RKO (cell line): Measurements from ENCODE around the gene MNDA.
"Not testable (repeated sequence)": the region's sequence is repeated elsewhere in the genome, so short reads cannot be mapped to it uniquely, and the experiment has no call there.

Experiments used
- DNase-seq: peaks from one replicate; pipeline ENCODE4 v3.0.0-alpha.2; 2016; ENCODE audit warnings: low spot score

MNDA gene

DNA sequence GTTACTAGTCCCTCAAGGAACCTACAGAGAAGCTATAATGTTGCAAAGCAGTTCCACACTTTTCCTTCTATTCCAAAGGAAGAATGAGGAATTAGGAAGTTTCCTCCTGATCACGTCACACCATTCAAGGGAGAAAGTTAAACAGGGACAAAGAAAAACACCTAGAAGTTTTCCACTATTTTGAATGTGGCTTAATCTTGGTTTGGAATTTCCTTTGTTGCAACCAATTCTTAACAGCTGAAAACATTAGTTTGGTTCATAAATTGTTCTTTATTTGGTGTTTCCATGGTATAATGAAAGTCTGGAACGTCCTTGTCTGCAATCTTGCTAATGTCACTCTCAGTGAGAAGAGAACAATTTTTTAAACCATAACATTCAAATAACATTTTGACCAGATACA, 8.4 kb downstream of the MNDA start:
- DNase-seq = no peak

DNA sequence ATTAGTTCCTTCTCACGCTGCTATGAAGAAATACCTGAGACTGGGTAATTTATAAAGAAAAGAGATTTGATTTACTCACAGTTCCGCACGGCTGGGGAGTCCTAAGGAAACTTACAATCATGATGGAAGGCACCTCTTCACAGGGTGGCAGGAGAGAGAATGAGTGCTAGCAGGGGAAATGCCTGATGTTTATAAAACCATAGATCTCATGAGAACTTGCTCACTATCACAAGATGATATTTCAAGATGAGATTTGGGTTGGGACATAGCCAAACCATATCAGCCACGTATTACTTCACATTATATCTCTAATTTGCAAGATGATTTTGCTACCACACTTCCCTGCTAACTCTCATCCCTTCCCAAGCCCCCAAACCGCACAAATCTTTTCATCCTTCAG, 9.1 kb downstream of the MNDA start:
- DNase-seq = no peak

- no peak for DNase-seq
Observed at GRCh38 chr1:158864595-158864994, 33.4 kb downstream of the MNDA start.

DNA sequence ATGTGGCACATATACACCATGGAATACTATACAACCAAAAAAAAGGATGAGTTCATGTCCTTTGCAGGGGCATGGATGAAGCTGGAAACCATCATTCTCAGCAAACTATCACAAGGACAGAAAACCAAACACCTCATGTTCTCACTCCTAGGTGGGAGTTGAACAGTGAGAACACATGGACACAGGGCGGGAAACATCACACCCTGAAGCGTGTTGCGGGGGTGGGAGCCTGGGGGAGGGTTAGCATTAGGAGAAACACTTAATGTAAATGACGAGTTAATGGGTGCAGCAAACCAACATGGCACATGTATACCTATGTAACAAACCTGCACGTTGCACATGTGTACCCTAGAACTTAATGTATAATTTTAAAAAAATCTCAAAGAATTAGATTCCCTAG, 39.3 kb downstream of the MNDA start:
- not testable (repeated sequence) for DNase-seq

DNA sequence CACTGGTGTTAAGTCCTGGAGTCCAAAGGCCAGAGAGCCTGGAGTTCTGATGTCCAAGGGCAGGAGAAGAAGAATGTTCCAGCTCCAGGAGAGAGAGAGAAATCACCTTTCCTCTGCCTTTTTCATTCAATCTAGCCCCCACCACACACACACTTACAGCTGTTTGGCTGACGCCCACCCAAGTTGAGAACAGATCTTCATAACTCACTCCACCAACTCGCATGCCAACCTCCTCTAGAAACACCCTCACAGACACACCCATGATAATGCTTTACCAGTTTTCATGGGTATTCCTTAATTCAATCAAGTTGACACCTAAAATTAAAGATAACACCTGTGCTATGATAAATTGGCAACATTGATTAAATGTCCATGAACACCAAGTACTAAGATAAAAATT, 42.0 kb downstream of the MNDA start:
- no peak for DNase-seq

DNA sequence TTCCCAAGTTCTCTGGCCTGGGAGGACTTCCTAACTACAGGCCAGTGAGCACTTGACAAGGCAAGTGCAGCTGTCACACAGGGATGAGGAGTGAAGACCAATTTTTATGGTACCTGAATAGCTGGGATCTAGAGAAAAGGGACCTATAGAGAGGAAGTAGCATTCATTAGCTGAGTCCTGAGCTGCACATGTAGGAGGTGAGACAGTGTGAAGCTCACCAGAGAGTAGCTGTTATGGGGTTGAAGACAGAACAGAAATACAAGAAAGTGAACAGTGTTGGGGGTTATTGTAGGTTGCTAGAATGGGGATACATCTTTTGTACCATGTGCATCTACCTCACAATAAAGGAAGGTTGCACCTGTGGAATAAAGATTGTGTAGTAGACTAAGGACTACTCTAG, 62.5 kb downstream of the MNDA start:
- no peak for DNase-seq

DNA sequence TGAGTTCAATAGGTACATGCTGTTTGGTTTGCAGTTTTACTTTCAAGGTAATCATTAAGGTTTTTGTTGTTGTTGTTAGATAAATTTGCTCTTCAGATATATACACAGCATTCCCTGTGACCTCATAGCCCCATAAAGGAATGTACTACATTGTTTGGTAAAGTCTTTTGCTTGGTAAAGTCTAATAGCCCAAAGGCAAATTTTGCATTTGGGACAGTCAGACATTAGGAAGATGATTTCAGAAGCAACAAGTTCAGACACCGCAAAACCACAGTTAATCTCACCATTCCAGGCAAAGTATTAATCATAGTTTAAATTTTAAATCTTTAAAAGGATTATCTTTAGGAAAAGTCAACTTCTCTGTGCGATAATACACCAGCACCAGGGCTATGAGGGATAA, 67.6 kb downstream of the MNDA start:
- DNase-seq = no peak
